HCT116 (cell line): ENCODE measurements around the gene TNFRSF8. TPM values are rescaled to one million over a fixed set of nuclear protein-coding genes. Genes with fewer than 3 reads are reported as not detected.

Experiments used
- ATAC-seq: fragments of 200-7000 bp; cut with Tn5 transposase; 2 replicates; pipeline ENCODE4 v1.9.1; 2020; ENCODE audit warnings: mild to moderate bottlenecking, moderate library complexity
- BruUV-seq: library from RNA; stranded (reverse); fragments of 400-500 nt; replicated peaks from 2 replicates; lab custom pipeline; 2021; lab: Mats Ljungman, UMichigan
- CTCF ChIA-PET: fragments of 300-600 bp; sonication (Branson Sonifier 250); formaldehyde crosslinking; loops from one replicate; lab custom pipeline; 2021; ENCODE audit warnings: antibody characterized with exemption; lab: Charles Lee
- POLR2A ChIA-PET: fragments of 300-600, 350-600 bp; sonication (Branson Sonifier 250); formaldehyde crosslinking; loops from one replicate; lab custom pipeline; 2021; ENCODE audit warnings: antibody characterized with exemption; lab: Charles Lee
- RAD21 ChIA-PET, 2 experiments: fragments of 300-600 bp; sonication (Branson Sonifier 250); formaldehyde crosslinking; loops; one replicate each; lab custom pipeline; 2023; ENCODE audit warnings: low total read pairs in 2 of 2; ENCODE audit not compliant: uncharacterized antibody in 2 of 2, unreplicated experiment in 2 of 2, low non-redundant PET in 1 of 2; lab: Charles Lee
- DNase-seq: peaks from one replicate; pipeline ENCODE4 v3.0.0-alpha.2; 2010; ENCODE audit warnings: low read depth, low spot score
- H2AFZ ChIP-seq: fragments of 200-600 bp; shearing (Covaris generic), sonication (generic); 2 replicates; pipeline ENCODE4 v1.6.1; 2017; ENCODE audit warnings: low read depth, mixed run types, mixed read lengths, antibody characterized with exemption, low read length; ENCODE audit not compliant: poor library complexity, severe bottlenecking
- H3K27ac ChIP-seq: 2 replicates; pipeline ENCODE4 v1.5.1; 2012; ENCODE audit warnings: low read depth, low read length
- H3K27me3 ChIP-seq: fragments of 200-600 bp; sonication (generic); 2 replicates; pipeline ENCODE4 v1.6.1; 2016; ENCODE audit warnings: mixed run types, low read length, mixed read lengths; ENCODE audit not compliant: insufficient read depth
- H3K36me3 ChIP-seq, 2 experiments: fragments of 200-500 bp in 1 of 2; fragments of 200-600 bp in 1 of 2; sonication (Bioruptor generic) in 1 of 2; sonication (generic) in 1 of 2; 2 replicates each; pipeline versions ENCODE4 v1.5.1 to v1.6.1; 2014 to 2016; ENCODE audit warnings: low read length in 2 of 2, inconsistent platforms in 1 of 2, mixed read lengths in 1 of 2, mixed run types in 1 of 2; ENCODE audit not compliant: insufficient read depth in 2 of 2, control insufficient read depth in 1 of 2
- H3K4me1 ChIP-seq, 2 experiments: fragments of 200-600 bp in 1 of 2; sonication (generic) in 1 of 2; 2 replicates each; pipeline versions ENCODE4 v1.5.1 to v1.6.1; 2012 to 2017; ENCODE audit warnings: low read length in 2 of 2, inconsistent platforms in 1 of 2, mild to moderate bottlenecking in 1 of 2, mixed read lengths in 1 of 2, mixed run types in 1 of 2, moderate library complexity in 1 of 2; ENCODE audit not compliant: insufficient read depth in 2 of 2, control insufficient read depth in 1 of 2
- H3K4me2 ChIP-seq: fragments of 200-600 bp; sonication (generic); 2 replicates; pipeline ENCODE4 v1.6.1; 2017; ENCODE audit warnings: mixed run types, low read length, mixed read lengths
- H3K4me3 ChIP-seq, 2 experiments: fragments of 200-600 bp in 1 of 2; sonication (generic) in 1 of 2; replicated peaks in 1 of 2; 2 replicates each; pipeline ENCODE4 v1.5.1; 2011 to 2016; ENCODE audit warnings: low read length in 2 of 2, control low read depth in 1 of 2, low read depth in 1 of 2, mild to moderate bottlenecking in 1 of 2, mixed read lengths in 1 of 2, mixed run types in 1 of 2
- H3K79me2 ChIP-seq: fragments of 200-600 bp; sonication (generic); 2 replicates; pipeline ENCODE4 v1.6.1; 2017; ENCODE audit warnings: mild to moderate bottlenecking, mixed run types, low read length, moderate library complexity, mixed read lengths; ENCODE audit not compliant: insufficient read depth
- H3K9ac ChIP-seq: fragments of 200-600 bp; sonication (generic); 2 replicates; pipeline ENCODE4 v1.6.1; 2016; ENCODE audit warnings: low read length, mixed read lengths
- H3K9me2 ChIP-seq: fragments of 200-600 bp; sonication (generic), shearing (Covaris generic); 2 replicates; pipeline ENCODE4 v1.6.1; 2017; ENCODE audit warnings: mixed run types, mild to moderate bottlenecking, moderate library complexity; ENCODE audit not compliant: insufficient read depth
- H3K9me3 ChIP-seq, 2 experiments: fragments of 200-500 bp in 1 of 2; fragments of 200-600 bp in 1 of 2; sonication (Bioruptor generic) in 1 of 2; sonication (generic) in 1 of 2; 2 replicates each; pipeline ENCODE4 v1.6.1; 2014 to 2017; ENCODE audit warnings: low read length in 2 of 2, mixed read lengths in 2 of 2, inconsistent platforms in 1 of 2, low read depth in 1 of 2, mild to moderate bottlenecking in 1 of 2, mixed run types in 1 of 2, moderate library complexity in 1 of 2; ENCODE audit not compliant: control insufficient read depth in 1 of 2, insufficient read depth in 1 of 2
- H4K20me1 ChIP-seq: fragments of 200-600 bp; sonication (generic), shearing (Covaris generic); 2 replicates; pipeline ENCODE4 v1.6.1; 2017; ENCODE audit warnings: mixed run types, mild to moderate bottlenecking, moderate library complexity; ENCODE audit not compliant: insufficient read depth
- EGR1 ChIP-seq: IDR thresholded peaks from 2 replicates; pipeline ENCODE4 v1.6.1; 2012; ENCODE audit warnings: low read depth
- EZH2 ChIP-seq: fragments of 200-600 bp; sonication (generic); IDR thresholded peaks from 2 replicates; pipeline ENCODE4 v1.6.1; 2017; ENCODE audit warnings: antibody characterized with exemption, mixed run types
- MAX ChIP-seq: IDR thresholded peaks from 2 replicates; pipeline ENCODE4 v1.6.1; 2012
- POLR2A ChIP-seq: IDR thresholded peaks from 2 replicates; pipeline ENCODE4 v1.7.0; 2011; ENCODE audit warnings: borderline replicate concordance; ENCODE audit not compliant: insufficient read depth, insufficient read length; ENCODE audit errors: extremely low read depth
- SIN3A ChIP-seq: IDR thresholded peaks from 2 replicates; pipeline ENCODE4 v1.6.1; 2012; ENCODE audit warnings: low read depth
- SP1 ChIP-seq: IDR thresholded peaks from 2 replicates; pipeline ENCODE4 v1.6.1; 2012; ENCODE audit warnings: low read depth
- SRF ChIP-seq: IDR thresholded peaks from 2 replicates; pipeline ENCODE4 v1.6.1; 2012; ENCODE audit warnings: low read depth
- ZNF274 ChIP-seq: fragments of 200-500 bp; sonication (Bioruptor generic); IDR thresholded peaks from 2 replicates; pipeline ENCODE4 v1.6.1; 2014; ENCODE audit warnings: mild to moderate bottlenecking, low read depth, low read length, inconsistent platforms
- intact Hi-C: fragments of 100-400 bp; cut with micrococcal nuclease; formaldehyde crosslinking; loops from 2 replicates; pipeline ENCODE4 v1.10.0; 2022
- total RNA-seq: library from RNA; stranded (reverse); gene quantifications from one replicate; pipeline ENCODE4 v1.2.1, GENCODE V29; 2021; ENCODE audit not compliant: unreplicated experiment
- TF ChIP-seq, protein P1 (sequence below): IDR thresholded peaks from 2 replicates; pipeline ENCODE4 v1.6.1; 2012
- TF ChIP-seq, protein P2 (sequence below), 3 experiments: fragments of 200-600 bp in 1 of 3; sonication (generic) in 1 of 3; IDR thresholded peaks in 2 of 3; conservative IDR thresholded peaks in 1 of 3; 2 replicates each; pipeline ENCODE4 v1.5.1; 2012 to 2017; ENCODE audit warnings: low read depth in 2 of 3, low read length in 2 of 3, antibody characterized with exemption in 1 of 3, borderline replicate concordance in 1 of 3, control low read depth in 1 of 3, mild to moderate bottlenecking in 1 of 3, mixed read lengths in 1 of 3, mixed run types in 1 of 3, moderate library complexity in 1 of 3; ENCODE audit not compliant: insufficient read depth in 1 of 3

TNFRSF8 gene
- total RNA-seq, 1 experiment from 2014 or later: 0.17 TPM

GRCh38 chr1:12111741-12112140 lies 48.6 kb downstream of the TNFRSF8 start:
- Histone ChIP-seq H3K4me3 (no peak overlapping the region), H3K4me1 (no peaks in the 10 kb centered on the region), H3K27me3 (no peaks in the 10 kb centered on the region), H3K27ac (no peak overlapping the region), H3K9ac (no peak overlapping the region), H3K4me2 (no peak overlapping the region), H3K79me2 (no peaks in the 10 kb centered on the region), H3K36me3 (no peaks in the 10 kb centered on the region), H3K9me3 (no peaks in the 10 kb centered on the region), H4K20me1 (no peaks in the 10 kb centered on the region), H2AFZ (no peak overlapping the region), H3K9me2 (no peaks in the 10 kb centered on the region)
- ChIA-PET POLR2A (no interaction called here), CTCF (no interaction called here), RAD21 (no interaction called here)
- intact Hi-C loops: no loop called here
- TF ChIP-seq POLR2A (no peak), SIN3A (no peak), EZH2 (no peak), ZNF274 (no peak), EGR1 (no peak), SP1 (no peak), MAX (no peak), SRF (no peak)
- TF ChIP-seq, protein P1, sequence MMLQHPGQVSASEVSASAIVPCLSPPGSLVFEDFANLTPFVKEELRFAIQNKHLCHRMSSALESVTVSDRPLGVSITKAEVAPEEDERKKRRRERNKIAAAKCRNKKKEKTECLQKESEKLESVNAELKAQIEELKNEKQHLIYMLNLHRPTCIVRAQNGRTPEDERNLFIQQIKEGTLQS: no peak
- TF ChIP-seq, protein P2, sequence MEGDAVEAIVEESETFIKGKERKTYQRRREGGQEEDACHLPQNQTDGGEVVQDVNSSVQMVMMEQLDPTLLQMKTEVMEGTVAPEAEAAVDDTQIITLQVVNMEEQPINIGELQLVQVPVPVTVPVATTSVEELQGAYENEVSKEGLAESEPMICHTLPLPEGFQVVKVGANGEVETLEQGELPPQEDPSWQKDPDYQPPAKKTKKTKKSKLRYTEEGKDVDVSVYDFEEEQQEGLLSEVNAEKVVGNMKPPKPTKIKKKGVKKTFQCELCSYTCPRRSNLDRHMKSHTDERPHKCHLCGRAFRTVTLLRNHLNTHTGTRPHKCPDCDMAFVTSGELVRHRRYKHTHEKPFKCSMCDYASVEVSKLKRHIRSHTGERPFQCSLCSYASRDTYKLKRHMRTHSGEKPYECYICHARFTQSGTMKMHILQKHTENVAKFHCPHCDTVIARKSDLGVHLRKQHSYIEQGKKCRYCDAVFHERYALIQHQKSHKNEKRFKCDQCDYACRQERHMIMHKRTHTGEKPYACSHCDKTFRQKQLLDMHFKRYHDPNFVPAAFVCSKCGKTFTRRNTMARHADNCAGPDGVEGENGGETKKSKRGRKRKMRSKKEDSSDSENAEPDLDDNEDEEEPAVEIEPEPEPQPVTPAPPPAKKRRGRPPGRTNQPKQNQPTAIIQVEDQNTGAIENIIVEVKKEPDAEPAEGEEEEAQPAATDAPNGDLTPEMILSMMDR (IDR thresholded peaks at IDR 0.05 in 2 of 3, conservative IDR thresholded peaks at IDR 0.05 in 1 of 3; ENCODE audit: borderline replicate concordance in 1 of 3, insufficient read depth in 1 of 3, low read depth in 2 of 3, low read length in 2 of 3): no peak
- BruUV-seq: no TSS peak
- ATAC-seq (no peak), DNase-seq (no peak)
